HEK293 (cell line): ENCODE measurements around the gene RASA4B.

Experiments
- CTCF ChIA-PET: fragments of 350-600 bp; formaldehyde crosslinking; extraction: SDS; loops from one replicate; lab custom pipeline; 2021; ENCODE audit warnings: antibody characterized with exemption; lab: Yijun Ruan, JAX
- POLR2A ChIA-PET: fragments of 300-600 bp; formaldehyde crosslinking; extraction: SDS; loops from one replicate; lab custom pipeline; 2020; ENCODE audit warnings: antibody characterized with exemption, inconsistent platforms; lab: Yijun Ruan, JAX
- H3K27ac ChIP-seq: fragments of 200-500 bp; sonication (Bioruptor generic); 2 replicates; pipeline ENCODE4 v1.5.1; 2014; ENCODE audit warnings: low read depth, low read length, control low read depth, inconsistent platforms; ENCODE audit errors: extremely low read depth
- H3K36me3 ChIP-seq, 2 experiments: fragments of 200-500 bp in 1 of 2; sonication (Bioruptor generic) in 1 of 2; 1 replicate in 1 of 2; 2 replicates in 1 of 2; pipeline ENCODE4 v1.5.1; 2014 to 2017; ENCODE audit warnings: inconsistent platforms in 2 of 2, low read length in 2 of 2; ENCODE audit not compliant: control insufficient read depth in 2 of 2, insufficient read depth in 1 of 2
- H3K4me1 ChIP-seq: fragments of 200-500 bp; sonication (Bioruptor generic); 2 replicates; pipeline ENCODE4 v1.5.1; 2014; ENCODE audit warnings: mild to moderate bottlenecking, low read length, inconsistent platforms; ENCODE audit not compliant: control insufficient read depth, insufficient read depth
- H3K4me3 ChIP-seq: 2 replicates; pipeline ENCODE4 v1.5.1; 2011; ENCODE audit warnings: low read depth, mild to moderate bottlenecking, control low read depth, low read length, moderate library complexity
- H3K9me3 ChIP-seq: fragments of 200-500 bp; sonication (Bioruptor generic); 2 replicates; pipeline ENCODE4 v1.5.1; 2014; ENCODE audit warnings: low read depth, low read length, inconsistent platforms; ENCODE audit not compliant: control insufficient read depth, insufficient read depth
- HOXD13 ChIP-seq: sonication (generic); formaldehyde crosslinking; IDR thresholded peaks from 2 replicates; pipeline ENCODE4 v1.8.0; 2022; ENCODE audit warnings: missing genetic modification reagents, borderline replicate concordance
- MZF1 ChIP-seq: fragments of 450-650 bp; formaldehyde crosslinking; IDR thresholded peaks from 2 replicates; pipeline ENCODE4 v1.5.1; 2017; ENCODE audit warnings: missing biosample characterization, missing genetic modification characterization, borderline replicate concordance
- OVOL3 ChIP-seq: fragments of 450-650 bp; formaldehyde crosslinking; IDR thresholded peaks from 2 replicates; pipeline ENCODE4 v1.5.1; 2016; ENCODE audit warnings: missing biosample characterization, missing genetic modification characterization
- PATZ1 ChIP-seq: fragments of 450-650 bp; formaldehyde crosslinking; IDR thresholded peaks from 2 replicates; pipeline ENCODE4 v1.5.1; 2016; ENCODE audit warnings: missing biosample characterization, missing genetic modification characterization
- SETDB1 ChIP-seq: IDR thresholded peaks from one replicate; pipeline ENCODE4 v1.6.1; 2017; ENCODE audit warnings: mild to moderate bottlenecking, low read length, moderate library complexity, mixed read lengths; ENCODE audit not compliant: insufficient read length
- YY1 ChIP-seq: fragments of 450-650 bp; formaldehyde crosslinking; IDR thresholded peaks from 2 replicates; pipeline ENCODE4 v1.5.1; 2018; ENCODE audit warnings: missing biosample characterization, missing genetic modification characterization
- ZFP3 ChIP-seq: fragments of 450-650 bp; formaldehyde crosslinking; IDR thresholded peaks from 2 replicates; pipeline ENCODE4 v1.5.1; 2016; ENCODE audit warnings: low read depth, missing biosample characterization, missing genetic modification characterization
- ZFP37 ChIP-seq: fragments of 450-650 bp; formaldehyde crosslinking; IDR thresholded peaks from 2 replicates; pipeline ENCODE4 v1.5.1; 2016; ENCODE audit warnings: missing biosample characterization, missing genetic modification characterization
- ZIC2 ChIP-seq: fragments of 450-650 bp; formaldehyde crosslinking; IDR thresholded peaks from 2 replicates; pipeline ENCODE4 v1.5.1; 2016; ENCODE audit warnings: missing biosample characterization, missing genetic modification characterization
- ZNF132 ChIP-seq: fragments of 450-650 bp; formaldehyde crosslinking; IDR thresholded peaks from 2 replicates; pipeline ENCODE4 v1.5.1; 2017; ENCODE audit warnings: missing biosample characterization, missing genetic modification characterization, borderline replicate concordance
- ZNF16 ChIP-seq: fragments of 450-650 bp; formaldehyde crosslinking; IDR thresholded peaks from 2 replicates; pipeline ENCODE4 v1.5.1; 2016; ENCODE audit warnings: low read depth, missing biosample characterization, missing genetic modification characterization
- ZNF223 ChIP-seq: fragments of 450-650 bp; formaldehyde crosslinking; IDR thresholded peaks from 2 replicates; pipeline ENCODE4 v1.5.1; 2016; ENCODE audit warnings: missing biosample characterization, missing genetic modification characterization
- ZNF26 ChIP-seq: fragments of 450-650 bp; formaldehyde crosslinking; IDR thresholded peaks from 2 replicates; pipeline ENCODE4 v1.5.1; 2016; ENCODE audit warnings: missing biosample characterization, missing genetic modification characterization
- ZNF280C ChIP-seq: fragments of 450-650 bp; formaldehyde crosslinking; IDR thresholded peaks from 2 replicates; pipeline ENCODE4 v1.5.1; 2016; ENCODE audit warnings: missing biosample characterization, missing genetic modification characterization
- ZNF335 ChIP-seq: fragments of 450-650 bp; formaldehyde crosslinking; conservative IDR thresholded peaks from 2 replicates; pipeline ENCODE4 v1.5.1; 2016; ENCODE audit warnings: missing biosample characterization, missing genetic modification characterization
- ZNF354C ChIP-seq: fragments of 450-650 bp; formaldehyde crosslinking; IDR thresholded peaks from 2 replicates; pipeline ENCODE4 v1.5.1; 2016; ENCODE audit warnings: missing biosample characterization, missing genetic modification characterization, low read depth, borderline replicate concordance
- ZNF37A ChIP-seq: fragments of 450-650 bp; IDR thresholded peaks from 2 replicates; pipeline ENCODE4 v1.5.1; 2018; ENCODE audit warnings: missing biosample characterization, missing genetic modification characterization
- ZNF571 ChIP-seq: fragments of 450-650 bp; formaldehyde crosslinking; IDR thresholded peaks from 2 replicates; pipeline ENCODE4 v1.5.0; 2017; ENCODE audit warnings: missing biosample characterization, missing genetic modification characterization
- ZNF626 ChIP-seq: fragments of 450-650 bp; sonication (Bioruptor Pico); formaldehyde crosslinking; IDR thresholded peaks from 2 replicates; pipeline ENCODE4 v1.5.1; 2018; ENCODE audit warnings: missing biosample characterization, missing genetic modification characterization, inconsistent platforms
- ZNF639 ChIP-seq: fragments of 450-650 bp; formaldehyde crosslinking; IDR thresholded peaks from 2 replicates; pipeline ENCODE4 v1.5.1; 2016; ENCODE audit warnings: missing biosample characterization, missing genetic modification characterization
- ZNF670 ChIP-seq: fragments of 450-650 bp; formaldehyde crosslinking; IDR thresholded peaks from 2 replicates; pipeline ENCODE4 v1.5.1; 2016; ENCODE audit warnings: missing biosample characterization, missing genetic modification characterization, low read depth
- ZNF747 ChIP-seq: fragments of 450-650 bp; formaldehyde crosslinking; IDR thresholded peaks from 2 replicates; pipeline ENCODE4 v1.5.1; 2016; ENCODE audit warnings: missing biosample characterization, missing genetic modification characterization
- ZNF776 ChIP-seq: fragments of 450-650 bp; formaldehyde crosslinking; IDR thresholded peaks from 2 replicates; pipeline ENCODE4 v1.5.0; 2017; ENCODE audit warnings: missing biosample characterization, missing genetic modification characterization, borderline replicate concordance
- ZNF785 ChIP-seq: fragments of 450-650 bp; formaldehyde crosslinking; IDR thresholded peaks from 2 replicates; pipeline ENCODE4 v1.5.1; 2016; ENCODE audit warnings: missing biosample characterization, missing genetic modification characterization
- ZNF843 ChIP-seq: fragments of 450-650 bp; formaldehyde crosslinking; IDR thresholded peaks from 2 replicates; pipeline ENCODE4 v1.5.1; 2016; ENCODE audit warnings: missing biosample characterization, missing genetic modification characterization
- ZSCAN16 ChIP-seq: fragments of 450-650 bp; formaldehyde crosslinking; IDR thresholded peaks from 2 replicates; pipeline ENCODE4 v1.5.1; 2016; ENCODE audit warnings: missing biosample characterization, missing genetic modification characterization
- ZSCAN30 ChIP-seq: fragments of 450-650 bp; IDR thresholded peaks from 2 replicates; pipeline ENCODE4 v1.5.1; 2018; ENCODE audit warnings: missing biosample characterization, mild to moderate bottlenecking, missing genetic modification characterization, moderate library complexity
- TF ChIP-seq, protein P1 (sequence below): fragments of 450-650 bp; formaldehyde crosslinking; optimal IDR thresholded peaks from 2 replicates; pipeline ENCODE3; 2016; ENCODE audit warnings: missing biosample characterization, mild to moderate bottlenecking, missing genetic modification characterization

Gene RASA4B

DNA sequence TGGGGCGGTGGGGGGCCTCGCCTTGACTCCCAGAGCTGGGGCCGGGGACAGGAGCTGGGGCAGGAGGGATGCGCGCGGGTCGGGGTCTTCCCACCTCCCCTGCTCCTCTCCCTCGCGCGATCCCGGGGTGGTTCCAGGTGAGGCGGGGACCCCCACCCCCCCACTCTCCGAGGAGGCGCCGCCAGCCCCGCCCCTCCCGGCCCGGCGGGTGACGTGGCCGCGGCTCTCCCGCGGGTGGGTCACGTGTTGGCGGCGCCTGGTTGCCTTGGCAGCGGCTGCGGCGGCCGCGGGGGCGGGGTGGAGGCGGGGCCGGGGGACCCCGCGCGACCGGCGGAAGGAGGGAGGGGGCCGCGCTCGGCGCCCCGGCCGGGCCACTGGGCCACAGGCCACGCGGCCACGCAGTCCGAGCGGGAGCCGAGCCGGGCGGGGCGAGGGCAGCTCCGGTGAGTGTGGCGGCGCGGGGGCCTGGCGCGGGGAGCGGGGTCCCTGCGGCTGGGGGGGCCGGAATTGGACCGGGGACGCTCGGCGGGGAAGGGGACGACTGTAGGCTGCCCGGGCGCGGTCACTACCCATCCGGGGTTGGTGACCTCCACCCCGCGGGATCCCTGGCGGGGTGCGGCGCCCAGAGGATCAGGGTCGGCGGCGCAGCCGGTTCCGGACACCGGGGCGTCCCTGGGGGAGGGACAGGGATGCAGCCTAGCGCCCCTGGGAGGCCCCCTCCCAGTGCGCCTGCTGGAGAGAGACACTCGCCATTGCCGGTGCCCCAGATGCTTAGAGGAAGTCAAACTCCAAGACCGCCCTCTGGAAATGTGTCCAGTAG, 84.1 kb downstream of the RASA4B start, which contains the start of gene ORAI2:
ORAI2 (plus strand) TSS at position 357 of the 820 bp plus-strand sequence. CDS start 5,382 bp downstream, outside the sequence.
- CTCF ChIA-PET: interaction anchor here (0.6 to 1.0 kb wide), 4 partner anchors 23 to 1825 kb away, joined by 3 to 6 read pairs (median 3); partner anchors contain the start of gene PRKRIP1
- TF ChIP-seq ZFP37 (no peak), ZSCAN30 (tag by site-specific recombination) (0 out of 2 replicates have a peak, but pooled peaks have one; percentile 17), ZNF639 (tag by site-specific recombination) (no peak), ZNF26 (tag by site-specific recombination) (no peak), ZNF37A (tag by site-specific recombination) (0 out of 2 replicates have a peak, but pooled peaks have one; percentile 33), ZNF747 (no peak), ZNF280C (tag by site-specific recombination) (no peak), ZNF785 (tag by site-specific recombination) (no peak), ZNF571 (tag by site-specific recombination) (no peak), OVOL3 (tag by site-specific recombination) (no peak), SETDB1 (no peak), ZNF132 (tag by site-specific recombination) (no peak), ZIC2 (tag by site-specific recombination) (peak; percentile 84), ZNF16 (tag by site-specific recombination) (no peak), ZFP3 (tag by site-specific recombination) (no peak), ZNF223 (tag by site-specific recombination) (no peak), ZNF776 (no peak), PATZ1 (tag by site-specific recombination) (peak; percentile 91), ZNF354C (tag by site-specific recombination) (no peak), YY1 (peak; percentile 27; the same call in 1 of the 2 replicates), MZF1 (no peak), ZNF670 (tag by site-specific recombination) (no peak), ZNF626 (tag by site-specific recombination) (no peak), ZSCAN16 (no peak), HOXD13 (CRISPR knock-in tag) (no peak), ZNF335 (tag by site-specific recombination) (peak; percentile 88), ZNF843 (tag by site-specific recombination) (no peak)
- TF ChIP-seq, protein P1, sequence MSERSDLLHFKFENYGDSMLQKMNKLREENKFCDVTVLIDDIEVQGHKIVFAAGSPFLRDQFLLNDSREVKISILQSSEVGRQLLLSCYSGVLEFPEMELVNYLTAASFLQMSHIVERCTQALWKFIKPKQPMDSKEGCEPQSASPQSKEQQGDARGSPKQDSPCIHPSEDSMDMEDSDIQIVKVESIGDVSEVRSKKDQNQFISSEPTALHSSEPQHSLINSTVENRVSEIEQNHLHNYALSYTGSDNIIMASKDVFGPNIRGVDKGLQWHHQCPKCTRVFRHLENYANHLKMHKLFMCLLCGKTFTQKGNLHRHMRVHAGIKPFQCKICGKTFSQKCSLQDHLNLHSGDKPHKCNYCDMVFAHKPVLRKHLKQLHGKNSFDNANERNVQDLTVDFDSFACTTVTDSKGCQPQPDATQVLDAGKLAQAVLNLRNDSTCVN (tag by site-specific recombination): peak; percentile 67

More for the DNA sequence above, 84.1 kb downstream of the RASA4B start, which contains the start of gene ORAI2:
- peaks cover 15% of the 10 kb centered on the region for H3K4me1 ChIP-seq
- H3K9me3 ChIP-seq: no peaks in the 10 kb centered on the region
- H3K4me3 ChIP-seq: peak within 1 kb of the TSS; percentile 83
- POLR2A ChIA-PET: interaction anchor here (0.6 to 1.0 kb wide), 2 partner anchors 17 to 315 kb away, joined by 3 to 5 read pairs; no protein-coding TSS in a partner anchor
- H3K27ac ChIP-seq: peak within 1 kb of the TSS; percentile 68; the same call in 1 of the 2 replicates
- peaks cover 7 to 10% of the 10 kb centered on the region in 2 experiments; a peak in 2 of 3 replicates for H3K36me3 ChIP-seq
